ENCODE data around the gene COPS3.

COPS3 gene

DNA sequence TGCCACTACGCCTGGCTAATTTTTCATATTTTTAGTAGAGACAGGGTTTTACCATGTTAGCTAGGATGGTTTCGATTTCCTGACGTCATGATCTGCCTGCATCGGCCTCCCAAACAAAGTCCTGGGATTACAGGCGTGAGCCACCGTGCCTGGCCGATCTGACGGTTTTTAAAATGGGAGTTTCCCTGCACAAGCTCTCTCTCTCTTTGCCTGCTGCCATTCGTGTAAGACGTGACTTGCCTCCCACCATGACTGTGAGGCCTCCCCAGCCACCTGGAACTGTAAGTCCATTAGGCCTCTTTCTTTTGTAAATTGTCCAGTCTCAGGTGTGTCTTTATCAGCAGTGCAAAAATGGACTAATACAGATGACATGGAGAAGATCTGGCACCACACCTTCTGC, 39.4 kb downstream of the COPS3 start:
- DNase-seq (ENCODE audit: low read depth) = no peak

DNA sequence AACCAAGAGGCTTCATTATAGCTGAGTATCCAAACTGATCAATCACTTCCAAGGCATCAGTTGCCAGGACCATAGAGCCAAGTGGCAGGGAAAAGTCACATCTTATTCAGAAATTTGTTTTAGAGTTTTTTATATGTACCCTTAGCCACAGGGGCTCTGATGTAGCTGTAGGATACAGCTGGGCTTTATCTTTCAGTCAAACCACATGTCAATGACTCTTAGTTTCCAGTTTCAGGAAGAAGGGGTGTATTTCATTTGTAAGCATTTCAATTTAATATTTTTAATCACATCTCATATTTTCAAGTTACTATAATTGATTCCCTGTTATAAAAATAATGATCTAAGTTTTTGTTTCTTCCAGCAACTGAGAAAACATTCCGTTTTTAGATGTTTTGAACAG, 41.2 kb downstream of the COPS3 start:
- DNase-seq (ENCODE audit: low read depth) = no peak

DNA sequence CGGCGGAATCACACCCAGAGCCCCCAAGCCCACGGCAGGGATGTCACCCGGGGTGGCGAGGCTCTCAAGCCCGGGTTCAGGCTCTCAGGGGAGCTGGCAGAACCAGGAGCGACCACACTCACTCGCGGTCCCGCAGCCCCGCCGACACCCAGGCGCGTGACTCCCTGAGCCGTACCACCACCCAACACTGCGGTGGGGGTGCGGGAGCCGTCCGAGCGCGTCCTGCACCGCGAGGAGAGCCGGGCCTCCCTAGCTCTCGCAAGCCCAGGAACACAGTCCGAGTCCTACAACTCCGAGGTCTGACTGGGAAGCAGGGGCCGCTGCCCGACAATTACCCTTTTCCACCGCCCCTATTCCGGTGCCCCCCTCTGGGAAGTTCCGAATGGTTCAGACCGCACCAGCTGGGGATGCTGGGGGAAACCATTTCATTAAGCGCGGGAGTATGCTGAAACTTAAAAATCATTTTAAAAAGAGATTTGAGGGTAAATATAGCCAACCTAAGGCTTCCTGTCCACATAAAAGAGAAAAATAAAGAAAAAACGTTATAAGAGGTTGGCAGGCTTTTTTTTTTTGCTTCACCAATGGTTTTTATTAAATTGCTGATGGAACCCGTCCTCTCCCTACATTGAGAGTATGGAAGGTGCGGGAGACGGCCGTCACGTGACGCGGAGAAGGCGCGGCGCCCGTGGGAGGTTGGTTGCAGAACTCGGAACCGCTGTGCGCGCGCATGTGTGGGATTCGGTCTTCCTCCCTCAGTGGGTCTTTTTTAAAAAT, 43.8 kb downstream of the COPS3 start, which contains the start of gene FLCN:
TSS of gene FLCN (minus strand) at position 143 of the 774 bp plus-strand sequence. CDS start 9,031 bp downstream, outside the sequence.
- peak; percentile 56 for DNase-seq (ENCODE audit: low read depth)

DNA sequence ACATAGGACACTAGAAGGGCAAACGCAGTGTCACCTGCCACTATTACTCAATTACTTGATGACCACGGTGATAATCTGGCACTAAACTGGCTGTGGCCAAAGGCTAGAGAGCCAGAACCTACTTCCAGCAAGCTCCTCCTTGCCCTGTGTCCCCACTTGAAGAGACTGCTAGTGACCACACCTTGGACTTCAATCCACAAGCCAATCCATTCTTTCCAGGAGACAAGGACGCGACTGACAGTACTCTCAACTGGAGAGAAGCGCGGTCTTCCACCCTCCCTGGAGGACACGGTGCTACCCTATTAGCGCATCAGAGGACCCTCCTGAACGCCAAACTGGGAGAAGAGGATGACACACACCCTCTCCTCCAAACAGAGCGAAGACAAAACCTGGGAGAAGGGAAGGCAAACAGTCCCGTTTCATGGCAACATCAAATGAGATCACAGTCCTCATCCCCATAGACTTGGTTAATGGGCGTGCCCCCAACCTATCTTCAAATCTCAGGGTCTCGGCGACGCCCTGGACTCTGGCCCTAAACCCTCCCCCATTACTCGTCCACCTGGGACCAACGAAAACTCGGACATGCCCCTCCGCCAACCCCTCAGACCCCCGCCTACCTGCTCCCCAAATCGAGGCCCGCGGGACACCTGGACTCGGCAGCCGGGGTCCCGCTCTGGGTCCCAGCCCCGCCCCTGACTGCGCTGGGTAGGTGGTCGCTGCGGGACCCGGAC, 44.6 kb downstream of the COPS3 start:
- peak; percentile 26 for DNase-seq (ENCODE audit: low read depth)

DNA sequence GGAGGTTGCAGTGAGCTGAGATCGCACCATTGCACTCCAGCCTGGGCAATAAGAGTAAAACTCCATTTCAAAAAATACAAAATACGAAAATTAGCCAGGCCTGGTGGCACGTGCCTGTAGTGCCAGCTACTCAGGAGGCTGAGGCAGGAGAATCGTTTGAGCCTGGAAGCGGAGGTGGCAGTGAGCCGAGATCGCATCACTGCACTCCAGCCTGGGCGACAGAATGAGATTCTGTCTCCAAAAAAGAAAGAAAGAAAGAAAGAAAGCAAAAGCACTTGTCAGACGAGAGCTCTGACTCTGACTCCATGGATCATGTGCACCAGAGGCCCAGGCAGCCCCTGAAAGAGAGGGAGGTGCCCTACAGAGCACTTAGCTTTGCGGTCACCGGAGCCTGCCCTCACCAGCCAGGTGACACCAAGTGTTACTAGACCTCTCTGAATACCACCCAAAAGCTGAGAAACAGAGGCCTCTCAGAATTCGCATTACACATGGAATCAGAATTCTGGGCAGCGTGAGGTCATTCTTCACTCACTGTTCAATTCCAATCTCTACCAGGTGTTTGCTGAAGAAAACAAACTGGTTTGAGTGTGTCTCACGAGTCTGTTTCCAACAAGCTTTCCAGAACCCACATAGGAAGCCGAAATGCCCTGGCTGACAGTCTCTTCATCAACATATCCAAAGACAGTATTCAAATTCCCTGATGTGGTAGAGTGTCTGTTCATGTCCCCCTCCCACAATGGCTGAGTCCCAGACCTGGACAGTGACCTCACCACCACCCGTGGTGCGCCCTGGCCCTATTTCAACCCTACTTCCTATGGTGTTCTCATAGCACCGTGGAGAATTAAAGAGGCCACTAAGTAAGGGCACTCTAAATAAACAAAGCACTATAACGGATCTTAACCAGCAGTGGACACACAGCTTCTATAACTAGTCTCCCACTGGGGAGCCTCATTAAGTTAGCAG, 45.6 kb downstream of the COPS3 start:
- DNase-seq (ENCODE audit: low read depth) = peak; percentile 11

DNA sequence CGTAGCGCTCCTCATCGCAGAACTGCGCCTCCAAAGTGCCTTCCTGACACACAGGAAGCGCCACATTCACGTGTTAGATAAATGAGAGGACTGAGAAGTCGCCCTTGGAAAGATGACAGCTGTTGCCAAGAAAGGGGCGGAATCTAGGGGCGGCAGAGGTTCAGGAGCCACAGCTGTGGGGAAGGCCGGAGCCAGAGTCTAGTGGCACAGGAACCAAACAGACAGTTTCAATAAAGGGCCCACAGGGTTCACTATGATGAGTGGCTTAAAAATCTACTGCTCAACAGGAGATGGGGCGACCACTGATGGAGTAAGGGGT, 48.8 kb downstream of the COPS3 start:
- no peak for DNase-seq (ENCODE audit: low read depth)

DNA sequence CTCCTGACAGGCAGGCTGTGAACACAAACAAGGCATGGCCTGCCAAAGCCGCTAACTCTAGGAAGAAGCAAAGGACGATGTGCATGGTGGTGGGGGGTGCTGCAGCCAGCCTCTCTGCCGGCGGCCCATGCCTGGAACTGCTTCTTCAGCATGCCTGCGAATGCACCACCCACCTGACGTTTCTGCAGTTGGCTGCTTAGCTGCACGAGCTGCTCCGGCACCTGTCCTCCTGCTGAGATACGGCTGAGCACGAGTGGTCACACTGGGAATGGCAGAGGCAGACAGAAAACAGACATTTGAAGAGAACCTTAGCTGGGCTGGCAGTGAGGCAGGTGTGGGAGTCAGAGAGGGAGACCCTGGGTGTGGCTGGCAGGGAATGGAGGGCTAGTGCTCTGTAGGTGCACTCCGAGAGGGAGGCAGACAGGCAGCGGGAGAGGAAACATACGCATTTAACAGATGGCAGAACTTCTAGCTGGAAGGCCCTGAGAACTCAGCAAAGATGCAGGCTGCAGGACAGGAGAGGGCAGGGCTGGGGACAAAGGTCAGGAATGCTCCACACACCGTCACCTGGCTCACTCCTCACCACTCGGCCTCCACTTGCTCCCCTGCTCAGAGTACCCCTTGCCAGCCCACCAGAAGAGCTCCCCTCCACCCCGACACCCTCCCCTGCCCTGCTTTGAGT, 49.3 kb downstream of the COPS3 start:
- DNase-seq (ENCODE audit: low read depth) = no peak

DNA sequence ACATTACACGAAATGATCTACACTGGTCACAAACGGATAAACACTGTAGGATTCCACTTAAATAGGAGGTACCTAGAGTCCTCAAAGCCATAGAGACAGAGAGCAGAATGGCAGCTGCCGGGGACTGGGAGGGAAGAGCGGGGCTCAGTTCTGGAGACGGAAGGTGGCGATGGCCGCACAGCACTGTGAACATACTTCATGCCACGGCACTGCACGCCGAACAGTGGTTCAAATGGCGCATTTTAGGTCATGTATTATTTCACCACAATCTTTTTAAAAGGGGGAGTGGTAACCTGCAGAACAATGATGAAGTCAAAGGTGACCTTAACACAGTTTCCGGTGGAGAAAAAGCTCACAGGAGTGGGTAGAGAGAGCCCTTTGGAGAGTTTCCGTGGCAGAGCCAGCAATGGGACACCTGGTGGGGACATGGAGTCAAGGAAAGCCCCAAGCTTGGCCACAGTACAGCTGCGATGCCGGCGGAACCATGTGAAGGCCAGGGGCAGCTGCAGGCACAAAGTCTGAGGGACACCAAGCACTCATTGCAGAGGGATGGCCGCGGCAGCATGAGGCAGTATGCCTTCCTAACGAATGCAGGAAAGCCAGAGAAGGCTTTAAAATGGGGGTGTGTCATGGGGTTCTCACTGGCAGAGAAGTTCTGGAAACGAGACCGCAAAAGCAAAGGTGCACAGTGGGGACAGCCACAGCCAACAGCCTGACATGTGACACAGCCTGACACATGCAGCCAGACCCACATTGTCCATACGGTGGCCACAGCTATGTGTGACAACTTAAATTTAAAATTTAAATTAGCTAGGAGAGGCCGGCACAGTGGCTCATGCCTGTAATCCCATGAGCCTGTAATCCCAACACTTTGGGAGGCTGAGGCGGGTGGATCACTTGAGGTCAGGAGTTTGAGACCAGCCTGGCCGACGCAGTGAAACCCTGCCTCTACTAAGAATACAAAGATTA, 51.3 kb downstream of the COPS3 start:
- DNase-seq (ENCODE audit: low read depth) = no peak

DNA sequence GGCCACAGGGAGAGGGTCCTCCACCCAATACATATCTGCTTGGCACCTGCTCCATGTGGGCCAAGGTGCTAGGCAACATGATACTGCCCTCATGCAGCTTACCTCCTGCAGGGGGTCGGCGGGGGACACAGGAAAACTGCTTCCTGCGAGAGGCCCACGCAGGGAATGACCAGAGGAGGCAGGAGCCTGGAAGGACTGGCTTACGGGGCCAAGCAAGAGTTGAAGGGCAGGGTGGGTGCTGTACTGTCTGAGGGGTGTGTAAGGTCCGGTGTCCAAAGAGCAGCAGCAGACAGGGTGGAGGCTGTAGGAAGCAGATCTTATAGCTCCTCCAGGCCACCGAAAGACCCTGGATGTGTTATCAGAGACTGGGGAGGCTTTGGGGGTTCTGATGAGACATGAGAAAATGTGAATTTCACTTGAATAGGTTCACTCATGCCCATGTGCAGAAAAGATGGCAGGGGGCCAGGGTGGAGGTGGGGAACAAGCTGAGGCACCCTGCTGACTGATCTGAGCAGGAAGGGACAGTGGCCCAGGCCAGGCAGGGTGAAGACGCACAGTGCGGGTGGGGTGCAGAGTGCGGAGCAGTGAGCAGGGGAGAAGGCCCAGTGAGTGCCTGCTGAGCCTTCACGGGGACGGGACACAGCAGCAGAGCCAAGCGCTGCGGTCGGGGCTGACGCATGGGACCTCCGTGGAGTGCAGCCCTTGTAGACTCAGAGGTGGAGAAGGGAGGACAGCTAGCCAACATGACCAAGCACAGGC, 52.3 kb downstream of the COPS3 start:
- DNase-seq (ENCODE audit: low read depth) = no peak

DNA sequence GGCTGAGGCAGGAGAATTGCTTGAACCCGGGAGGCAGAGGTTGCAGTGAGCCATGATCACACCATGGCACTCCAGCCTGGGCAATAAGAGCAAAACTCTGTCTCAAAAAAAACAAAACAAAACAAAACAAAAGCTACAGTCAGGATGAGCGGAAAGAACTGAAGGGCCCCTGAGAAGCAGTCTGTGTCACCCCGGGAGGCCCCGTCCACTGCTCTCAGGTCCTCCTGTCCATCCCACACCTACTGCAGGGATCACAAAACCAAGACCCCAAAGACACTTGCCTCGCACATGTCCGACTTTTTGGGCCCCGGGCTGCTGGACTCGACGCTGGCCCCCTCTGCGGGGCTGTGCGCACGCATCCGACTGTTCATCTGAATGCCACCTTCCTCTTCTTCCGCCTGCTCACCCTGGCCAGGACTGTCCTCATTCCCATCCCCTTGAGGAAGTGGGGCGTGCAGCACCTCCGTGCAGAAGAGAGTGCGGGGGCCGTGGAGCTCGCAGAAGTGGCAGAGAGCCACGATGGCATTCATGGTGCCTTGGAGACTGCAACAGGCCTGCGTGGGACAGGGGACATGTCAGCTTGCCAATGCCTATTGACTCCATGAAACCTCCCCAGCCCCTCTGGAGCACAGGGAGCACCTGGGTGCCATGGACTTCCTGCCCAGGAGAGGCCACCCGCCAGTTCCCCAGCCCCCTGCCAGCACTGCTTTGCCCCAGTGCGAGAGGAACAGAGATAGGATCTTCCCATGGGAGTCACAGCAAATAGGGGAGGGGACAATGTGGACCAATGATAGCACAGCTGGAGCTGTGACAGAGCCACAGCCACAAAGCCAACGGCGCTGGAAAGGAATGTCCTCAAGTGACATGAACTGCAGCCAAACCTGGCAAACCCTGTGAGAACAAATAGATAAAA, 53.2 kb downstream of the COPS3 start:
- DNase-seq (ENCODE audit: low read depth) = no peak

DNA sequence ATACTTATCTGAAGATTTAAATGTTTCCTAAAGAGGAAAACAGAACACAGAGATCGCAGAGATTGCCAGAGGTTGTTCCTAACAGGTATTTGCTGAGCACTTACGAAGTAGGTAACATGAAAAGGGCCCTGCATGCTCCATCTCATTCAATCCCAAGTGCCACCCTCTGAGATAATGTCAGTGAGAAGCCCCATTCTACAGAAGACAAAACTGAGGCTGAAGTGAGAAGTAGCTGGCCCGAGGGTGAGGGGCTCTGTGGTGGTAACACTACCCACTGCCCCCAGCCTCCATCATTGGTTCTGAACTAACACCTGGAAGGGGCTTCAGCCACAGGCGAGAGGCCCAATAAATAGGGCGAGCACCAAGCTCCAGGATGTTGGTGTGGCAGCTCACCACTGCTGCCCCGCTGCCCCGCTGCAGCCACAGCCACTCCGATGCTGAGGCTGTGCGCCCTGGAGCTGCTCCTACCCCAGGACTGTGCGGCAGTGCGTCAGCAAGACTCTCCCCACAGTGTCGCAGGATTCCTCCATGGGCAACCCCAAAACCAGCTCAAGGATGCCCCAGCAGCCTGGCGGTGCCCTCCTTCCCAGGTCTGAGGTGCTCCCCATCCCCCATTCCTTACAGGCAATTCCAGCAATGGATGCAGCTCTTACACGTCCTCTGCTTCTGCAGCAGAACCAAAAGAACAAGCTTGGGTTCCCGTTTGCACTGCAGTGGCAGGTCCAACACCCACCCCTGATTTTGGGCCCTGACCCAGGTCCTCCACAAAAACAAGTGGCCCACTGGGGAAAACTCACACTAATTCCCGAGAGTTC, 54.4 kb downstream of the COPS3 start:
- DNase-seq (ENCODE audit: low read depth) = no peak

DNA sequence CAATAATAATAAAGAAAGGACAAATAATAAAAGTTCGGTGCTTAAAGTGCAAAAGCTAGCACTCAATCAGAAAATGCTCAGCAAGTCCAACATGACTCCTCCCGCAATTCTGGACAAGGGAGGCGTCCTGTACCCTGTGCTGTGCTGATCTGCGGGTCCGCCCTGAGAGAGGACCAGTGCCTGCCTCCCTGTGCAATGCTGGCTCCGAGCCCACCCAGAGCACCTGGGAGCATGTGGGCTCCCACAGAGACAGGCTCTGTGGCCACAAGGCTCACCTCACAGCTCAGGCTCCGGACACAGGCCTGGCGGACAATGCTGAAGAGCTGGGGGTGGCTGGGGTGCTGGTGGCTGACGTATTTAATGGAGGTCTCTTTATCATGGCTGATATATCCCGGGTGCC, 55.1 kb downstream of the COPS3 start:
- no peak for DNase-seq (ENCODE audit: low read depth)

DNA sequence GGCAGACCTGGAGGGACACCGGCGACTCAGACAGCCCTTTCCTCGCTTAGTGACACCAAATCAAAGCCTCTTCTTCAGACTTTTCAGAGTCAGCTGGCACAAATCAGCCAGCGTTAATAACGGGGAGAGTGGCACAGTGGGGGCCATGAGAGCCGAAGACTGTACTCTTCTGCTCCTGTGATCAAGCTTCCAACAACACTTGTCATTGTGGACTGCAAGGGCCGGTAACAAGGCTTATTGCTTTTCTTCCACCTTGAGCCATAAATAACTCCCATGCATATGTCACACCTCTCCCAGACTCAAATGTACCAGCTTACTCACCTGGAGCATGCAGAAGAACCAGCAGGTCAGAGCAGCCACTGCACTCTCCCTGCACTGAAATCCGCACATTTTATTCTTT, 56.9 kb downstream of the COPS3 start:
- DNase-seq (ENCODE audit: low read depth) = no peak

DNA sequence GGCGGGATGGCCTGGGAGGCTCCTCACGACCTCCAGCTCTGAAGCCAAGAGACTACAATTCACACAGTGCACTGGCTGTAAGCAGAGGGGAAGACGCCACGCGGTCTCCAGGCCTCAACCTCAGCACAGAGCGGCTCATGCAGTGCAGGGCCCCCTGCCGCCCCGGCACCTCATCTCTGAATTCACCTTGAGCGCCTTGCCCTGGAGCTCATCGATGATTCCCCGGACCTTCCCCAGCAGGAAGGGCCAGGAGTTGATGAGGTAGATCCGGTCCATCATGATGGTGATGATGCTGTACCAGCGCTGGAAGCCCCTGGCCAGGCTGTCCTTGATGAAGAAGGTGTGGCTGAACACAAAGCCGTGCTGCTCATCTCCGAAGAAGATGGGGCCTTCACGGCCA, 57.3 kb downstream of the COPS3 start:
- no peak for DNase-seq (ENCODE audit: low read depth)

DNA sequence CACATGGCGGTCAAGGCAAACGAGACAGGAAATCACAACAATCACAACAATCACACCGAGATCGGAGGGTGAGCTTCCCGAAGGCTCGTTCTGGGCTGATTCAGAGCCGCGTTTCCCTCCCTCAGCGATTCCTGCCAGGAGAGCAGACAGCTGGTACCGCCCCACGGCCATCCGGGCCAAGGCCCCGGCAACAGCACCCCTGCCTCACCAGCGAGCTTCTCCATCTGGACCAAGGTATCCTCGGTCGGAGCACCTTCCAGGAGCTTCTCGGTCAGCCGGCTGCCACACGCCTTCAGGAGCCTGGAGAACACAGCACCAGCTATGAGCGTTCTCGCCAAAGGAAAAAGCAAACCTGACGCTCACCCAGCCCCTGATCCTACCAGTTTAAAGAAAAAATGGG, 59.7 kb downstream of the COPS3 start:
- no peak for DNase-seq (ENCODE audit: low read depth)

DNA sequence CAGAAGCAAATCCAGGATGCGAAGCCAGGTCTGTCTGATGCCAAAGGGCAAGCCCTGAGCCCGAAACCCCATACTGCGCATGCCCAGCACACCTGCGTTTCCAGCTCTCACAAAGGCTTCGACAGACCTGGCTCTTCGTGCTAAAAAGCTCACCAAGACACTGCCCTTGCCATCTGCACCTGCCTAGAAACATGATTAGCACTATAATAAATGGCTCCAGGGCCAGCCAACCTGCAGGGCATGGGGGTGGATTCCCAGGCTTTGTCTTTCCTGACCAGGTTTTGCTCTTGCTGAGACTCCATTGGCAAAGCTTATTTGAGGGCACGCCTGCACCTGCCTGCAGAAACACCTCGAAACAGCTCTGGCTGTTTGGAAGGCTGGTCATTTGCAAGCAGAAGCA, 60.5 kb downstream of the COPS3 start:
- DNase-seq (ENCODE audit: low read depth) = no peak

DNA sequence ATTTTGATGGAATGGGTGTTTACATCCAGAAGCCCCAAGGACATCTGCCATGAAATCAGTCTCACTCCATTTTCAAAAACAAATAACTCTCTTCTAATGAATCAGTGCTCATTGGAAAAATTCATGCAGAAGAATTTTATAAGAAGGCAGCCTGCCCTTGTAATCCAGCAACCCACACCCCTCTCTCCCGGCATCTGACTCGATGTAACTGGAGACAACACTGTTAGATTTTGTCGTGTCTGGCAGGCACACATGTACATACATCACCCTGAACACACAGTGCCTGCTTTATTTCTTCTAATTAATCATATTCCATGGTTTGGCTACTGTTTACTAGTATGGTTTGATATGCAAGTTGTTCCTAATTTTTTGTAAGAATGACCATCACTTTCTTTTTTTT, 63.1 kb downstream of the COPS3 start:
- no peak for DNase-seq (ENCODE audit: low read depth)

DNA sequence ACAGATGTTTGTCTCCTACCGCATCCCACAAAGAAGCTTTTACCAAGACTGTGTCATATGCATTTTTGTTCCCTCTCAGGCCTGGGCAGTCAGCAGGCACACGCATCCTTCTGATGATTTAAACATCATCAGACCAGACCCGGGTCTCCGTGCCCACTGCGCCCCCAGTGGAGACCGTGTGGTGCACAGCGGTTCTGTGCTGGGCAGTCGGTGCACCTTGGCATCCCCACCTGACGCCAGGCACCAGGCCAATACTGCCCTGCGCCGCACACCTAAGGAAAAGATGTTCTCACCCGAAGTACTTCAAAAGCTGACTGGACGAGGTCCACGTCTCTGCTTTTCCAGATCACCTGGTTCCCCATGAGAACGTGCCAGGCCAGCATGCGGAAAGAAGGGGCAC, 64.3 kb downstream of the COPS3 start:
- no peak for DNase-seq (ENCODE audit: low read depth)

Measured in GM04503 (cell line).